Keratinocyte (primary cell): Measurements from ENCODE around the gene ATP5ME. TPM values are rescaled to one million over a fixed set of nuclear protein-coding genes. Genes with fewer than 3 reads are reported as not detected.

Source experiments
- DNase-seq: peaks from one replicate; pipeline ENCODE4 v3.0.0-alpha.2; 2011; ENCODE audit warnings: low read depth, missing footprints, low spot score
- FAIRE-seq: peaks from 2 replicates; lab custom pipeline; 2011; peaks lifted over from hg19 to GRCh38; lab: Jason Lieb, UNC
- H2AFZ ChIP-seq: 2 replicates; pipeline ENCODE4 v1.6.0; 2012; ENCODE audit warnings: low read length, control low read depth, inconsistent platforms; ENCODE audit not compliant: control insufficient read depth
- H3K27ac ChIP-seq: 2 replicates; pipeline ENCODE4 v1.5.1; 2011; ENCODE audit warnings: low read length; ENCODE audit not compliant: control insufficient read depth, insufficient read depth
- H3K27me3 ChIP-seq: 3 replicates; pipeline ENCODE4 v1.6.0; 2011; ENCODE audit warnings: low read length; ENCODE audit not compliant: control insufficient read depth, insufficient read depth; ENCODE audit errors: extremely low read depth
- H3K36me3 ChIP-seq, 2 experiments: 2 replicates in 1 of 2; 3 replicates in 1 of 2; pipeline ENCODE4 v1.5.1; 2011; ENCODE audit warnings: low read length in 2 of 2, mild to moderate bottlenecking in 1 of 2; ENCODE audit not compliant: control insufficient read depth in 2 of 2, insufficient read depth in 2 of 2; ENCODE audit errors: extremely low read depth in 1 of 2
- H3K4me1 ChIP-seq: 3 replicates; pipeline ENCODE4 v1.5.1; 2011; ENCODE audit warnings: low read length; ENCODE audit not compliant: control insufficient read depth, insufficient read depth; ENCODE audit errors: extremely low read depth
- H3K4me2 ChIP-seq: 3 replicates; pipeline ENCODE4 v1.6.0; 2011; ENCODE audit warnings: low read depth, low read length; ENCODE audit not compliant: control insufficient read depth, insufficient read depth; ENCODE audit errors: extremely low read depth
- H3K4me3 ChIP-seq, 3 experiments: fragments of 200-600 bp in 1 of 3; sonication (generic) in 1 of 3; 2 replicates in 2 of 3; 3 replicates in 1 of 3; pipeline ENCODE4 v1.5.1; 2011 to 2016; ENCODE audit warnings: low read length in 3 of 3, mild to moderate bottlenecking in 3 of 3, control low read depth in 2 of 3, inconsistent platforms in 1 of 3, low read depth in 1 of 3, mixed read lengths in 1 of 3, mixed run types in 1 of 3, moderate library complexity in 1 of 3; ENCODE audit not compliant: control insufficient read depth in 2 of 3, insufficient read depth in 2 of 3; ENCODE audit errors: extremely low read depth in 1 of 3
- H3K79me2 ChIP-seq: 2 replicates; pipeline ENCODE4 v1.6.0; 2012; ENCODE audit warnings: low read length; ENCODE audit not compliant: control insufficient read depth, insufficient read depth
- H3K9ac ChIP-seq: 3 replicates; pipeline ENCODE4 v1.6.0; 2011; ENCODE audit warnings: low read length; ENCODE audit not compliant: control insufficient read depth, insufficient read depth; ENCODE audit errors: extremely low read depth
- H3K9me1 ChIP-seq: 3 replicates; pipeline ENCODE4 v1.6.0; 2011; ENCODE audit warnings: low read length; ENCODE audit not compliant: control insufficient read depth, insufficient read depth; ENCODE audit errors: extremely low read depth
- H3K9me3 ChIP-seq: 2 replicates; pipeline ENCODE4 v1.5.1; 2012; ENCODE audit warnings: low read depth, low read length; ENCODE audit not compliant: control insufficient read depth
- H4K20me1 ChIP-seq: 3 replicates; pipeline ENCODE4 v1.6.0; 2011; ENCODE audit warnings: low read length; ENCODE audit not compliant: control insufficient read depth, insufficient read depth; ENCODE audit errors: extremely low read depth
- CTCF ChIP-seq, 3 experiments: IDR thresholded peaks in 1 of 3; conservative IDR thresholded peaks in 1 of 3; optimal IDR thresholded peaks in 1 of 3; 2 replicates in 2 of 3; 3 replicates in 1 of 3; pipeline versions ENCODE3 to v1.5.1; 2011; ENCODE audit warnings: low read length in 3 of 3, mild to moderate bottlenecking in 3 of 3, moderate library complexity in 2 of 3, control low read depth in 1 of 3, inconsistent platforms in 1 of 3; ENCODE audit not compliant: insufficient read depth in 2 of 3; ENCODE audit errors: extremely low read depth in 1 of 3
- EZH2 ChIP-seq: IDR thresholded peaks from one replicate; pipeline ENCODE4 v1.6.1; 2012; ENCODE audit warnings: inconsistent platforms, mild to moderate bottlenecking, low read length, moderate library complexity
- dilution Hi-C: fragments of 300-500 bp; cut with MboI; formaldehyde crosslinking; loops from one replicate; pipeline ENCODE4 v1.7.0; 2020; ENCODE audit warnings: low sequenced_read_pairs; ENCODE audit not compliant: extremely low pct_ligation_motif_present
- polyA plus RNA-seq, 5 experiments: library from polyadenylated mRNA; depleted of rRNA in 3 of 5; stranded (reverse) in 3 of 5; stranded (forward) in 1 of 5; unstranded in 1 of 5; fragments of >200 nt; gene quantifications; 1 replicate in 1 of 5; 2 replicates in 3 of 5; 3 replicates in 1 of 5; pipeline versions ENCODE4 v1.2.1 to v1.2.3, GENCODE V29; 2011 to 2012; ENCODE audit warnings: missing spikeins in 2 of 5, low read depth in 1 of 5, low replicate concordance in 1 of 5

Gene ATP5ME
- polyA plus RNA-seq, 1 donor (not counting 4 experiments of a cell fraction or from before 2014, with no cell fraction given): 438 TPM

- Histone ChIP-seq H3K9ac (no peak overlapping the region), H3K79me2 (no peaks in the 10 kb centered on the region), H3K4me1 (peaks cover 6% of the 10 kb centered on the region), H3K4me2 (no peak overlapping the region), H3K27me3 (peaks cover 19% of the 10 kb centered on the region), H3K4me3 (no peak overlapping the region), H3K9me1 (no peaks in the 10 kb centered on the region), H3K27ac (no peak overlapping the region), H2AFZ (no peak overlapping the region), H4K20me1 (peaks cover 4% of the 10 kb centered on the region), H3K36me3 (no peaks in the 10 kb centered on the region), H3K9me3 (no peaks in the 10 kb centered on the region)
- FAIRE-seq: no peak
- TF ChIP-seq EZH2 (no peak), CTCF (optimal IDR thresholded peaks at IDR 0.05 in 1 of 3, IDR thresholded peaks at IDR 0.05 in 1 of 3, conservative IDR thresholded peaks at IDR 0.05 in 1 of 3; ENCODE audit: extremely low read depth in 1 of 3, insufficient read depth in 2 of 3, low read length in 3 of 3) (no peak)
- DNase-seq: no peak
- dilution Hi-C loops: no loop called here
These were observed 13.2 kb upstream of the ATP5ME start for GRCh38 chr4:687048-687970.

DNA sequence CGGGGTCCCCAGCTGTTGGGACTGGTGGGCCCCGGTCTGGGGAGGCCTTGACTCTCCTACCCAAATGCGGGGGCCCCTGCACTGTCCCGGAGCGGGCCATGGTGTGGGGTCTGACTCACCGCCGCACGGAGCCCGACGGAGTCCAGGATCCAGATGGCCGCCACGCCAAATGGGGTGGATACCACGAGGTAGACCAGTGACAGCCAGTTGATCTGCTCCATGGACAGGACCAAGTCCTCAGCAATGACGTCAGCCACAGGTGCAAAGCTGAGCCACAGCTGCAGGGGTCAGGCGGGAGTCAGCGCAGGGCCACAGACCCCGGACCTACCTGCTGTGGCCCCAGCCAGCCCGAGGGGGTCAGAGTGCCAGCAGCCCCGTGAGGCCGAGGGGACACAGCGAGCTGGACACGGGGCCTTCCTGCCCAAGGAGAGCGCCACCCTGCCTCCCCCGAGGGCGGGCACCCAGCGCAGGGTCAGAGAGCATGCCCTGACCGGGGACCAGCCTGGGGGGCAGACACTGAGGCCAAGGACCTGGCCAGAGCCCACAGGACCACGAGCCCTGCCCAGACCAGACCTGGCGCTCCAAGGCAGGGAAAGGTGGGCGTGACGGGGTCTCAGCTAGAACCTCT, 12.5 kb upstream of the ATP5ME start:
- Histone ChIP-seq H3K4me3 (no peak overlapping the region), H3K27me3 (peaks cover 22% of the 10 kb centered on the region), H4K20me1 (peaks cover 4% of the 10 kb centered on the region), H3K4me1 (peaks cover 6% of the 10 kb centered on the region), H3K9me3 (no peaks in the 10 kb centered on the region), H3K9me1 (no peaks in the 10 kb centered on the region), H3K9ac (no peak overlapping the region), H3K79me2 (no peaks in the 10 kb centered on the region), H2AFZ (no peak overlapping the region), H3K36me3 (no peaks in the 10 kb centered on the region), H3K4me2 (no peak overlapping the region), H3K27ac (no peak overlapping the region)
- DNase-seq (no peak), FAIRE-seq (no peak)
- TF ChIP-seq EZH2 (no peak), CTCF (optimal IDR thresholded peaks at IDR 0.05 in 1 of 3, IDR thresholded peaks at IDR 0.05 in 1 of 3, conservative IDR thresholded peaks at IDR 0.05 in 1 of 3; ENCODE audit: extremely low read depth in 1 of 3, insufficient read depth in 2 of 3, low read length in 3 of 3) (no peak)
- dilution Hi-C loops: no loop called here
